Measurements from ENCODE around the gene PRCC. TPM values are rescaled to one million over a fixed set of nuclear protein-coding genes. Genes with fewer than 3 reads are reported as not detected.

The PRCC gene
- total and polyA plus RNA-seq, 2 of the 8 experiments (the other 6 are each of a cell fraction or from before 2014, with no cell fraction given), result 95.2 to 115 TPM

DNA sequence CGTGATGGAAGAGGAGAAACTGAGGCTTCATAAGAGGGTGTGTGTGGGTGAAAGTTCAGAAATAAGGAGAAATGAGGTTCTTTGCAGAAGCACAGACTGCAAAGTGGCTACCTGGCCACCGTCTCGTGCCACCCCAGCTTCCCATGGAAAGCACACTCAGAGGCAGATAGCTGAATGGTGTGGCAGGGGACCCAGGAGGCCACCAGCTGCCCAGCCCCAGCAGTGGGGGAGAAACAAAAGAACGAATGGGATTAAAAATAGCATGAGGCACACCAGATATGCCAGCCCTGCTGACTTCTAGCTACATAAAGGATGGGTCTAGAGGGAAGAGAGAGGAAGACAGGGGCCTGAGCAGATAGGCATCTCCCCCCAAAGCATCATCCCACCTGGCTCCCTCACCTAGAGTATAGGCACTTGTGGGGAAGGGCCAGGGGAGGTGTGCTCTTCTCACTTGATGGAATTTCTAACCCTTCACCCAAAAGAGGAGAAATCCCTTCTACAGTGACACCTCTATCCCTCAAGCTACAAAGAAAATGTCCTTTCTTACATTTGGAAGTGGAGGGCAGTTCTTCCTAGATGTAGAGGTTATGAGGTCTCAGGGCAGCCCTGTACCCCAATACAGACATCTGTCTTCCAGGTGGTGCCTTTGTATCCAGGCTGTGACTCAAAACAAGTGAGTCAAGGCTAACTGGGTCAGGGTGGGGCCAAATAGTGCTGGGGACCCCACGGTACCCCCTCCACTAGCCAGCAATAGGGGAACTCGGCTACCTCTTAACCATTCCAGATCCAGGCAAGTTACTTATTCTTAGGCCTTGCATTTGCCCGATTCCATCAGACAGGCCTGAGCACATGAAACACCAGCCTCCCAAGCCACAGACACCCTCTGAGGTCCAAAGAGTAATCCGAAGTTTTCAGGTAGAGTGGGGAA is 19.3 kb upstream of the PRCC start:
- Histone ChIP-seq H3K79me2 (ENCODE audit: control insufficient read depth in 1 of 2, insufficient read depth in 2 of 2, low read length in 2 of 2) (peaks cover 30 to 71% of the 10 kb centered on the region in 2 experiments), H3K79me1 (ENCODE audit: low read depth, low read length) (peaks cover 18% of the 10 kb centered on the region), H2BK120ac (replicated peaks; ENCODE audit: low read depth, low read length) (peak overlapping the region; percentile 73), H4K5ac (ENCODE audit: insufficient read length, low read depth, low read length) (peak overlapping the region; percentile 80), H3K23ac (ENCODE audit: insufficient read length) (no peak overlapping the region), H2BK15ac (ENCODE audit: low read length) (no peak overlapping the region; the same call in 1 of the 2 replicates), H4K8ac (ENCODE audit: extremely low read depth, insufficient read depth, low read length) (no peak overlapping the region), H3K4me3 (ENCODE audit: extremely low read depth in 1 of 4, insufficient read depth in 2 of 4, low read depth in 3 of 4, low read length in 4 of 4) (peak overlapping the region; percentile 33 to 100 (median 46); a peak in 7 of 8 replicates), H3K9ac (replicated peaks in 1 of 4; ENCODE audit: extremely low read depth in 1 of 4, low read depth in 3 of 4, low read length in 3 of 4) (peak overlapping the region in 3 of 4 experiments; percentile 52 to 65 (median 53); a peak in 5 of 7 replicates), H2AFZ (ENCODE audit: low read length) (no peak overlapping the region), H4K20me1 (replicated peaks in 1 of 2; ENCODE audit: control insufficient read depth in 1 of 2, insufficient read depth in 2 of 2, low read length in 2 of 2) (peaks cover 0 to 5% of the 10 kb centered on the region in 2 experiments), H3K27ac (ENCODE audit: low read depth, low read length) (peak overlapping the region; percentile 92), H3K56ac (replicated peaks; ENCODE audit: insufficient read length, low read depth, low read length) (peak overlapping the region; percentile 65), H3K14ac (ENCODE audit: insufficient read length) (no peak overlapping the region), H3K27me3 (replicated peaks in 1 of 4; ENCODE audit: control insufficient read depth in 3 of 4, extremely low read depth in 1 of 4, insufficient read depth in 3 of 4, low read length in 3 of 4) (no peaks in the 10 kb centered on the region), H2BK5ac (ENCODE audit: low read depth, low read length) (peak overlapping the region; percentile 89), H2BK12ac (ENCODE audit: low read depth, low read length) (peak overlapping the region; percentile 88), H3K9me3 (ENCODE audit: insufficient read depth in 2 of 2, low read depth in 1 of 2, low read length in 1 of 2) (no peaks in the 10 kb centered on the region), H3K4me1 (replicated peaks in 1 of 4; ENCODE audit: control insufficient read depth in 3 of 4, insufficient read depth in 4 of 4, low read length in 3 of 4) (peaks cover 35 to 52% (median 35%) of the 10 kb centered on the region in 4 experiments), H4K91ac (replicated peaks; ENCODE audit: insufficient read length, low read length) (peak overlapping the region; percentile 81), H3K4ac (replicated peaks; ENCODE audit: insufficient read length, low read depth, low read length) (peak overlapping the region; percentile 55), H3K18ac (ENCODE audit: extremely low read depth, low read length) (peak overlapping the region; percentile 96), H3K4me2 (ENCODE audit: insufficient read depth in 1 of 2, low read depth in 2 of 2, low read length in 2 of 2) (peak overlapping the region; percentile 91 to 99), H3K36me3 (ENCODE audit: control insufficient read depth in 2 of 4, insufficient read depth in 4 of 4, low read length in 3 of 4) (peaks cover 11 to 21% (median 13%) of the 10 kb centered on the region in 4 experiments; a peak in 6 of 8 replicates), H2BK20ac (ENCODE audit: low read length) (peak overlapping the region; percentile 25; the same call in 1 of the 2 replicates), H3K23me2 (ENCODE audit: low read depth, low read length) (peaks cover 12% of the 10 kb centered on the region), H2AK5ac (ENCODE audit: low read depth, low read length) (peak overlapping the region; percentile 79; the same call in 1 of the 2 replicates)
- no peak for FAIRE-seq
- 56% methylated on average over 8 of the region's 8 CpGs; no CpG with 5 or more reads in 1 of the 2 experiments for WGBS, 2 experiments (ENCODE audit: extremely low coverage in 1 of 2, insufficient coverage in 1 of 2, insufficient read length in 1 of 2, insufficient replicate concordance in 2 of 2, low coverage in 1 of 2, low lambda C conversion rate in 2 of 2, missing lambda C conversion rate in 1 of 2)
- DNase-seq (ENCODE audit: low read depth in 1 of 2, low spot score in 2 of 2), result no peak
- ChIA-PET POLR2A (ENCODE audit: partially characterized antibody) (interaction anchor here (0.8 to 10.7 kb wide), 15 partner anchors 9 to 112 kb away, joined by 3 to 214 read pairs (median 5); partner anchors contain the start of genes INSRR, ISG20L2, METTL25B and PRCC), CTCF (ENCODE audit: partially characterized antibody) (interaction anchor here (0.7 to 4.6 kb wide), 16 partner anchors 12 to 91 kb away, joined by 3 to 24 read pairs (median 4); partner anchors contain the start of genes ISG20L2, METTL25B and PRCC)
- TF ChIP-seq NANOG (IDR thresholded peaks at IDR 0.05; ENCODE audit: insufficient read depth, low read depth, low read length, poor library complexity, severe bottlenecking), result no peak
- TF ChIP-seq SIX5 (IDR thresholded peaks at IDR 0.05; ENCODE audit: low read depth, low read length), result no peak
- TF ChIP-seq YY1 (IDR thresholded peaks at IDR 0.05; ENCODE audit: low read depth, low read length), result no peak
- TF ChIP-seq HDAC2 (IDR thresholded peaks at IDR 0.05; ENCODE audit: borderline replicate concordance in 1 of 2, low read depth in 2 of 2, low read length in 2 of 2), result no peak
- no peak for TF ChIP-seq JUND (IDR thresholded peaks at IDR 0.05; ENCODE audit: low read length)
- TF ChIP-seq POLR2AphosphoS5 (IDR thresholded peaks at IDR 0.05; ENCODE audit: low read depth, low read length), result no peak
- no peak for TF ChIP-seq USF2 (IDR thresholded peaks at IDR 0.05; ENCODE audit: low read length)
- no peak for TF ChIP-seq CTBP2 (IDR thresholded peaks at IDR 0.05; ENCODE audit: borderline replicate concordance, insufficient read depth, insufficient read length, low read length)
- no peak for TF ChIP-seq SP2 (IDR thresholded peaks at IDR 0.05; ENCODE audit: low read length)
